ENCODE measurements around the gene FOXO3.

DNA sequence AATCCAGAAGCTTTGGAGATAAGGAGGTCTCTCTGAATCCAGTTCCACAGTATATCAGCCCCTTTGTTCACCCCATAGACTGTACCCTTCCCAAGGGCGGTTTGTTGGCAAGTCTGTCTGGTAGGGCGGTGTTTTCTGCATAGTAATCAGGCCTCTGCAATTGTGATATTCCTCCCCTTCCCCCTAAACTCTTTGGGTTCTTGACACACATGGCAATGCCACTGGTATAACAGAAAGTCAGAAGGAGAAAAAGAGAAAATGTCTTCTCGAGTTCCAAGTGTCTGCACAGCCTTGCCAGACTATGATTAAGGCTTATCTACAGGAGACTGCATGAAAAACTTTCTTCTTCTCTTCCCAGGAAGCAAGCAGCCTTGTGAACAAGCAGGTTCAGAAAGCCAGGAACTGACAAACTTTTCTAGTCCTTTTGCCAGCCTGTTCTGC lies 45.6 kb downstream of the FOXO3 start:
- TF ChIP-seq ELF1 (CRISPR knock-in tag; IDR thresholded peaks at IDR 0.05): no peak
- TF ChIP-seq CTCF (CRISPR knock-in tag; IDR thresholded peaks at IDR 0.05): no peak
- no peak for TF ChIP-seq EP300 (IDR thresholded peaks at IDR 0.05; ENCODE audit: low read depth in 2 of 2, low read length in 2 of 2)
- no peak for TF ChIP-seq EP300 (CRISPR knock-in tag; IDR thresholded peaks at IDR 0.05; ENCODE audit: borderline replicate concordance)
- no peak for TF ChIP-seq TAF1 (CRISPR knock-in tag; IDR thresholded peaks at IDR 0.05)
- TF ChIP-seq CHD4 (IDR thresholded peaks at IDR 0.05; ENCODE audit: borderline replicate concordance, low read length): no peak
- no peak for TF ChIP-seq ZNF20 (CRISPR knock-in tag; IDR thresholded peaks at IDR 0.05)
- TF ChIP-seq TP53 (CRISPR knock-in tag; conservative IDR thresholded peaks at IDR 0.05): no peak
- TF ChIP-seq MXI1 (IDR thresholded peaks at IDR 0.05; ENCODE audit: borderline replicate concordance, low read depth, low read length): no peak
- no peak for TF ChIP-seq MXD4 (CRISPR knock-in tag; IDR thresholded peaks at IDR 0.05)
- no peak for TF ChIP-seq ZNF138 (CRISPR knock-in tag; IDR thresholded peaks at IDR 0.05; ENCODE audit: low read depth)
- TF ChIP-seq, protein P1, sequence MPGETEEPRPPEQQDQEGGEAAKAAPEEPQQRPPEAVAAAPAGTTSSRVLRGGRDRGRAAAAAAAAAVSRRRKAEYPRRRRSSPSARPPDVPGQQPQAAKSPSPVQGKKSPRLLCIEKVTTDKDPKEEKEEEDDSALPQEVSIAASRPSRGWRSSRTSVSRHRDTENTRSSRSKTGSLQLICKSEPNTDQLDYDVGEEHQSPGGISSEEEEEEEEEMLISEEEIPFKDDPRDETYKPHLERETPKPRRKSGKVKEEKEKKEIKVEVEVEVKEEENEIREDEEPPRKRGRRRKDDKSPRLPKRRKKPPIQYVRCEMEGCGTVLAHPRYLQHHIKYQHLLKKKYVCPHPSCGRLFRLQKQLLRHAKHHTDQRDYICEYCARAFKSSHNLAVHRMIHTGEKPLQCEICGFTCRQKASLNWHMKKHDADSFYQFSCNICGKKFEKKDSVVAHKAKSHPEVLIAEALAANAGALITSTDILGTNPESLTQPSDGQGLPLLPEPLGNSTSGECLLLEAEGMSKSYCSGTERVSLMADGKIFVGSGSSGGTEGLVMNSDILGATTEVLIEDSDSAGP (CRISPR knock-in tag; IDR thresholded peaks at IDR 0.05; ENCODE audit: borderline replicate concordance): no peak
- TF ChIP-seq KLF9 (CRISPR knock-in tag; IDR thresholded peaks at IDR 0.05; ENCODE audit: low read depth): no peak
- TF ChIP-seq ZNF776 (CRISPR knock-in tag; IDR thresholded peaks at IDR 0.05): no peak
